Small intestine (tissue), 7 donors: ENCODE results near the gene C2orf92. TPM values are rescaled to one million over a fixed set of nuclear protein-coding genes. Genes with fewer than 3 reads are reported as not detected.

Experiments used
- DNase-seq, 2 donors: peaks; one replicate each; pipeline versions ENCODE4 v3.0.0 to v3.0.0-alpha.2; 2013
- FAIRE-seq: peaks from 2 replicates; lab custom pipeline; 2012; peaks lifted over from hg19 to GRCh38; lab: Jason Lieb, UNC
- H3K27ac ChIP-seq, 3 donors: one replicate each; pipeline ENCODE4 v1.5.1; 2013; ENCODE audit warnings: low read length in 2 of 3, mild to moderate bottlenecking in 2 of 3, control low read depth in 1 of 3, inconsistent platforms in 1 of 3, low read depth in 1 of 3, moderate library complexity in 1 of 3
- H3K27me3 ChIP-seq, 3 donors: one replicate each; pipeline ENCODE4 v1.6.1; 2013; ENCODE audit warnings: low read length in 3 of 3, inconsistent platforms in 1 of 3; ENCODE audit not compliant: control insufficient read depth in 3 of 3, insufficient read depth in 3 of 3
- H3K36me3 ChIP-seq, 3 donors: one replicate each; pipeline ENCODE4 v1.6.1; 2013; ENCODE audit warnings: low read length in 3 of 3, inconsistent platforms in 1 of 3, low read depth in 1 of 3, mild to moderate bottlenecking in 1 of 3, moderate library complexity in 1 of 3; ENCODE audit not compliant: control insufficient read depth in 3 of 3, insufficient read depth in 2 of 3
- H3K4me1 ChIP-seq, 3 donors: one replicate each; pipeline ENCODE4 v1.6.1; 2013; ENCODE audit warnings: low read length in 2 of 3, inconsistent platforms in 1 of 3, low read depth in 1 of 3, mild to moderate bottlenecking in 1 of 3, moderate library complexity in 1 of 3; ENCODE audit not compliant: control insufficient read depth in 3 of 3, insufficient read depth in 2 of 3
- H3K4me3 ChIP-seq, 3 donors: one replicate each; pipeline ENCODE4 v1.5.1; 2013; ENCODE audit warnings: low read length in 3 of 3, control low read depth in 1 of 3, inconsistent platforms in 1 of 3, low read depth in 1 of 3, mild to moderate bottlenecking in 1 of 3, moderate library complexity in 1 of 3
- H3K9me3 ChIP-seq, 2 donors: one replicate each; pipeline ENCODE4 v1.6.1; 2013; ENCODE audit warnings: low read depth in 1 of 2, low read length in 1 of 2; ENCODE audit not compliant: control insufficient read depth in 2 of 2, insufficient read depth in 1 of 2
- WGBS, 3 donors: extraction: QIAGEN DNeasy Blood & Tissue Kit; methylation state at CpG; one replicate each; pipeline ENCODE4 v1.1.7; 2013; 5-methylcytosine and 5-hydroxymethylcytosine counted together
- polyA plus RNA-seq, 4 donors: library from polyadenylated mRNA; stranded (reverse) in 3 of 4; unstranded in 1 of 4; fragments of 200-250 nt in 3 of 4; fragments of 120-200 nt in 1 of 4; gene quantifications; one replicate each; pipeline versions ENCODE4 v1.2.1 to v1.2.3, GENCODE V29; 2013
- donor health status: healthy with polysubstance abuse.
- donor health status: control.
- donor health status: control.
- donor health status: Bipolar disorder and iron deficiency.
- donor health status: healthy.

The C2orf92 gene
- polyA plus RNA-seq, 4 donors = 1.4 to 16.7 (median 11.1) TPM

- Histone ChIP-seq H3K27me3 (peaks cover 0 to 1% (median 0%) of the 10 kb centered on the region in 3 donors), H3K4me3 (no peak overlapping the region), H3K27ac (no peak overlapping the region), H3K4me1 (no peaks in the 10 kb centered on the region), H3K36me3 (no peaks in the 10 kb centered on the region), H3K9me3 (peaks cover 0 to 8% of the 10 kb centered on the region in 2 donors)
- DNase-seq = no peak
- WGBS, 3 donors = 92 to 100% (median 100%) methylated on average over 1 of the region's 1 CpG
- no peak for FAIRE-seq
Measured at GRCh38 chr2:97730245-97730644, 60.7 kb downstream of the C2orf92 start.

GRCh38 chr2:97731274-97732020 is 61.9 kb downstream of the C2orf92 start:
- WGBS, 3 donors = 84 to 88% (median 88%) methylated on average over 12 of the region's 12 CpGs
- no peak for DNase-seq

GRCh38 chr2:97732436-97733340 is 63.2 kb downstream of the C2orf92 start:
- Histone ChIP-seq H3K4me3 (no peak overlapping the region), H3K36me3 (no peaks in the 10 kb centered on the region), H3K27me3 (no peaks in the 10 kb centered on the region), H3K4me1 (no peaks in the 10 kb centered on the region), H3K9me3 (peaks cover 0 to 8% of the 10 kb centered on the region in 2 donors), H3K27ac (no peak overlapping the region)
- no peak for FAIRE-seq
- 92 to 96% (median 93%) methylated on average over 26 to 28 of the region's 28 CpGs for WGBS, 3 donors
- no peak for DNase-seq

More at GRCh38 chr2:97731274-97732020, 61.9 kb downstream of the C2orf92 start:
- Histone ChIP-seq H3K9me3 (peaks cover 0 to 8% of the 10 kb centered on the region in 2 donors), H3K4me1 (no peaks in the 10 kb centered on the region), H3K27ac (no peak overlapping the region), H3K4me3 (no peak overlapping the region), H3K27me3 (no peaks in the 10 kb centered on the region), H3K36me3 (no peaks in the 10 kb centered on the region)
- FAIRE-seq = no peak

GRCh38 chr2:97733341-97734035 is 64.0 kb downstream of the C2orf92 start:
- FAIRE-seq (no peak), DNase-seq (no peak)
- Histone ChIP-seq H3K9me3 (peaks cover 0 to 8% of the 10 kb centered on the region in 2 donors), H3K4me1 (no peaks in the 10 kb centered on the region), H3K4me3 (no peak overlapping the region), H3K27ac (no peak overlapping the region), H3K27me3 (no peaks in the 10 kb centered on the region), H3K36me3 (no peaks in the 10 kb centered on the region)
- WGBS, 3 donors = 81 to 86% (median 85%) methylated on average over 15 to 20 of the region's 20 CpGs

- no peak for FAIRE-seq
- Histone ChIP-seq H3K4me1 (no peaks in the 10 kb centered on the region), H3K36me3 (no peaks in the 10 kb centered on the region), H3K4me3 (no peak overlapping the region), H3K27ac (no peak overlapping the region), H3K27me3 (no peaks in the 10 kb centered on the region), H3K9me3 (peaks cover 0 to 8% of the 10 kb centered on the region in 2 donors)
- no peak for DNase-seq
- 93 to 95% (median 94%) methylated on average over 43 to 44 of the region's 44 CpGs for WGBS, 3 donors
Measured at GRCh38 chr2:97734061-97735051, 64.8 kb downstream of the C2orf92 start.

- Histone ChIP-seq H3K36me3 (no peaks in the 10 kb centered on the region), H3K4me1 (no peaks in the 10 kb centered on the region), H3K27me3 (no peaks in the 10 kb centered on the region), H3K9me3 (peaks cover 0 to 3% of the 10 kb centered on the region in 2 donors), H3K27ac (no peak overlapping the region), H3K4me3 (no peak overlapping the region)
- FAIRE-seq = no peak
- DNase-seq = no peak
- 93 to 97% (median 95%) methylated on average over 23 to 29 of the region's 29 CpGs for WGBS, 3 donors
Measured at GRCh38 chr2:97735161-97735561, 65.6 kb downstream of the C2orf92 start.

GRCh38 chr2:97736185-97736584 is 66.7 kb downstream of the C2orf92 start:
- Histone ChIP-seq H3K27me3 (no peaks in the 10 kb centered on the region), H3K4me1 (peaks cover 0 to 2% (median 0%) of the 10 kb centered on the region in 3 donors), H3K4me3 (no peak overlapping the region), H3K9me3 (no peaks in the 10 kb centered on the region), H3K27ac (no peak overlapping the region), H3K36me3 (peaks cover 0 to under 1% (median 0%) of the 10 kb centered on the region in 3 donors)
- 62 to 71% (median 66%) methylated on average over 4 of the region's 4 CpGs for WGBS, 3 donors
- FAIRE-seq (no peak), DNase-seq (no peak)
